ENCODE measurements around the gene ING3. TPM values are rescaled to one million over a fixed set of nuclear protein-coding genes. Genes with fewer than 3 reads are reported as not detected.

Gene ING3
- polyA plus RNA-seq, 1 donor (not counting 4 experiments of a cell fraction or from before 2014, with no cell fraction given): 9.0 TPM

- Histone ChIP-seq H3K4me3 (ENCODE audit: control insufficient read depth in 2 of 3, extremely low read depth in 1 of 3, insufficient read depth in 2 of 3, low read depth in 1 of 3, low read length in 3 of 3) (no peak overlapping the region), H4K20me1 (ENCODE audit: control insufficient read depth, extremely low read depth, insufficient read depth, low read length) (no peaks in the 10 kb centered on the region), H3K9me3 (ENCODE audit: control insufficient read depth, low read depth, low read length) (no peaks in the 10 kb centered on the region), H2AFZ (ENCODE audit: control insufficient read depth, low read length) (no peak overlapping the region), H3K79me2 (ENCODE audit: control insufficient read depth, insufficient read depth, low read length) (no peaks in the 10 kb centered on the region), H3K27me3 (ENCODE audit: control insufficient read depth, extremely low read depth, insufficient read depth, low read length) (no peaks in the 10 kb centered on the region), H3K4me2 (ENCODE audit: control insufficient read depth, extremely low read depth, insufficient read depth, low read depth, low read length) (no peak overlapping the region), H3K36me3 (ENCODE audit: control insufficient read depth in 2 of 2, extremely low read depth in 1 of 2, insufficient read depth in 2 of 2, low read length in 2 of 2) (peaks cover 0 to 2% of the 10 kb centered on the region in 2 experiments), H3K27ac (ENCODE audit: control insufficient read depth, insufficient read depth, low read length) (no peak overlapping the region), H3K4me1 (ENCODE audit: control insufficient read depth, extremely low read depth, insufficient read depth, low read length) (no peaks in the 10 kb centered on the region), H3K9ac (ENCODE audit: control insufficient read depth, extremely low read depth, insufficient read depth, low read length) (no peak overlapping the region), H3K9me1 (ENCODE audit: control insufficient read depth, extremely low read depth, insufficient read depth, low read length) (no peaks in the 10 kb centered on the region)
- no peak for TF ChIP-seq CTCF (optimal IDR thresholded peaks at IDR 0.05 in 1 of 3, IDR thresholded peaks at IDR 0.05 in 1 of 3, conservative IDR thresholded peaks at IDR 0.05 in 1 of 3; ENCODE audit: extremely low read depth in 1 of 3, insufficient read depth in 2 of 3, low read length in 3 of 3)
- TF ChIP-seq EZH2 (IDR thresholded peaks at IDR 0.05; ENCODE audit: low read length): no peak
- DNase-seq (ENCODE audit: low read depth, low spot score) (no peak), FAIRE-seq (no peak)
- dilution Hi-C loops (cut with MboI; ENCODE audit: extremely low pct_ligation_motif_present, low sequenced_read_pairs): no loop called here
Observed at GRCh38 chr7:120961638-120962173, 11.1 kb downstream of the ING3 start.

DNA sequence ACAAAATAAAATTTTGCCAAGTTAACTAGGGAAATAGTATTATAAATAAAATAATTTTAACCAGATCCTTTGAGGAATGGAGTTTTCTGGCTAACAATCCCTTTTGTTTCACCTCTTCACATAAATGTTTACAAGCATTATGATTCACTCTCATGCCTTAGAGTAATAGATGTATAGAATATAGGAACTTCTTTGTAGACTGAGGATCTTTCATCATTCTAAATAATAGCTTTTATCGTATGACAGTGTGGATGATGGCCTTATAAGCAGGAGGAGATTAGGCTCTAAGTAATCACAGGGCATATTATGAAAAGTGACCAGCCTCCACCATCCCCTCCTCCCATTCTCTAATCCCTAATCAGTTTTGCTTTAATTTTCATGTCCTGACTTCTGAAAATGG is 13.5 kb downstream of the ING3 start:
- Histone ChIP-seq H3K27ac (ENCODE audit: control insufficient read depth, insufficient read depth, low read length) (no peak overlapping the region), H3K9me1 (ENCODE audit: control insufficient read depth, extremely low read depth, insufficient read depth, low read length) (no peaks in the 10 kb centered on the region), H3K4me1 (ENCODE audit: control insufficient read depth, extremely low read depth, insufficient read depth, low read length) (no peaks in the 10 kb centered on the region), H3K79me2 (ENCODE audit: control insufficient read depth, insufficient read depth, low read length) (no peaks in the 10 kb centered on the region), H3K27me3 (ENCODE audit: control insufficient read depth, extremely low read depth, insufficient read depth, low read length) (no peaks in the 10 kb centered on the region), H3K9me3 (ENCODE audit: control insufficient read depth, low read depth, low read length) (no peaks in the 10 kb centered on the region), H3K4me3 (ENCODE audit: control insufficient read depth in 2 of 3, extremely low read depth in 1 of 3, insufficient read depth in 2 of 3, low read depth in 1 of 3, low read length in 3 of 3) (no peak overlapping the region), H2AFZ (ENCODE audit: control insufficient read depth, low read length) (no peak overlapping the region), H3K9ac (ENCODE audit: control insufficient read depth, extremely low read depth, insufficient read depth, low read length) (no peak overlapping the region), H3K36me3 (ENCODE audit: control insufficient read depth in 2 of 2, extremely low read depth in 1 of 2, insufficient read depth in 2 of 2, low read length in 2 of 2) (peaks cover 0 to 8% of the 10 kb centered on the region in 2 experiments), H3K4me2 (ENCODE audit: control insufficient read depth, extremely low read depth, insufficient read depth, low read depth, low read length) (no peak overlapping the region), H4K20me1 (ENCODE audit: control insufficient read depth, extremely low read depth, insufficient read depth, low read length) (no peaks in the 10 kb centered on the region)
- dilution Hi-C loops (cut with MboI; ENCODE audit: extremely low pct_ligation_motif_present, low sequenced_read_pairs): no loop called here
- no peak for TF ChIP-seq CTCF (optimal IDR thresholded peaks at IDR 0.05 in 1 of 3, IDR thresholded peaks at IDR 0.05 in 1 of 3, conservative IDR thresholded peaks at IDR 0.05 in 1 of 3; ENCODE audit: extremely low read depth in 1 of 3, insufficient read depth in 2 of 3, low read length in 3 of 3)
- no peak for TF ChIP-seq EZH2 (IDR thresholded peaks at IDR 0.05; ENCODE audit: low read length)
- no peak for FAIRE-seq
- DNase-seq (ENCODE audit: low read depth, low spot score): no peak

Data from keratinocyte (primary cell).